Stimulated activated CD4-positive, alpha-beta T cell treated with anti-CD3 and anti-CD28 coated beads, TNF-alpha, amount 100 ng/mL, for 24 hours (primary cell): ENCODE results near the gene SLC23A2.

ENCODE experiments used
- DNase-seq, 3 experiments: peaks; one replicate each; pipeline ENCODE4 v3.0.0-alpha.2; 2020; ENCODE audit warnings: low read depth in 3 of 3

The SLC23A2 gene

DNA sequence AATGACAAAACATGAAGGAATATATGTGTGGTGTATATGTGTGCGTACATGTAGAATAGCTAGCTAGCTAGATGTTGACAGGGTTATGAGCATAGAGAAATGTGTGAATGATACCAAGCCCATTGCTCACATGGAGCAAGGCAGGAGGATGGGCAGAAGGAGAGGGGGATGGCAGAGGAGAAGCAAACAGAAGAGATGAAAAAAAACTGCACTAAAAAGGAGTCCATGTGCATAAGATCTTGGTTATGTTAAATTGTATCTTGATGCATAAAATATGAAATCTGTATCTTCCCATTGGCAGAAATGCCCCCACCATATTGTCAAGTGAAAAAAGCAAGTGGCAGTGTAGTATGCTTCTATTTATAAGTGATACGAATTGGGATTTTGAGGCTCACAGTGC is 154.5 kb downstream of the SLC23A2 start:
- DNase-seq: no peak

DNA sequence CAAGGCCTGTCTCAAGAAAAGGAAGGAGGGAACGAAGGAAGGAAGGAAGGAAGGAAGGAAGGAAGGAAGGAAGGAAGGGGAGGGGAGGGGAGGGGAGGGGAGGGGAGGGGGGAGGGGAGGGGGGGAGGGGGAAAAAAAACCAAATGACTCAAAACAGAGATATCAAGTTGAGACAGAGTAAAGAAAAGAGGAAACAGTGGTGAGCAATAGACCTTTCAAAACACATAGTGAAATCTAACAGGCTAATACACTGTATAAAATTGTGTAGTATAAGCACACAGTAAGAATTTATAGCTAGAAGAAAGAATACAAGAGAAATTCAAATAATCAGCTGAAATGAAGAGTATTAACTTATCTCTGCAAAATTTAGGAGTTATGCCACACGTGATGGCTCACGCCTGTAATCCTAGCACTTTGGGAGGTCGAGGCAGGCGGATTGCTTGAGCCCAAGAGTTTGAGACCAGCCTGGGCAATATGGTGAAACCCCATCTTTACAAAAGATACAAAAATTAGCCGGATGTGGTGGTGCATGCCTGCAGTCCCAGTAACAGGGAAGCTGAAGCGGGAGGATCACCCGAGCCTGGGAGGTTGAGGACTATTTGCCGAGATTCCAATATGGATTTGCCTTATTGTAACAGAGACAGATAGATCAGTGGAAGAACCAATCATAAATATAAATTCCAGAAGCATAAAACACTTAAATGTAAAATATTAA is 156.4 kb downstream of the SLC23A2 start:
- no peak for DNase-seq

DNA sequence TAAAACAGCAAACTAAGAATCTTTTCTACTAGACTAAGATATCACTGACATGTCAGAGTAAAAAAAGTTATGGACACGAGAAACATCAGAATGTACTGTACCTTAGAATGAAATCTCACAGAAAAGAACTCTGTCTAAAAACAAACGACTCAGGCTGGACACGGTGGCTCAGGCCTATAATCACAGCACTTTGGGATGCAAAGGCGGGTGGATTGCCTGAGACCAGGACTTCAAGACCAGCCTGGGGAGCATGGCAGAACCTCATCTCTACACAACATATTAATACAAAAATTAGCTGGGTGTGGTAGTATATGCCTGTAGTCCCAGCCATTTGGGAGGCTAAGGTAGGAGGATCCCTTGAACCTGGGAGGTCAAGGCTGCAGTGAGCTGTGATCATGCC is 157.0 kb downstream of the SLC23A2 start:
- no peak for DNase-seq

DNA sequence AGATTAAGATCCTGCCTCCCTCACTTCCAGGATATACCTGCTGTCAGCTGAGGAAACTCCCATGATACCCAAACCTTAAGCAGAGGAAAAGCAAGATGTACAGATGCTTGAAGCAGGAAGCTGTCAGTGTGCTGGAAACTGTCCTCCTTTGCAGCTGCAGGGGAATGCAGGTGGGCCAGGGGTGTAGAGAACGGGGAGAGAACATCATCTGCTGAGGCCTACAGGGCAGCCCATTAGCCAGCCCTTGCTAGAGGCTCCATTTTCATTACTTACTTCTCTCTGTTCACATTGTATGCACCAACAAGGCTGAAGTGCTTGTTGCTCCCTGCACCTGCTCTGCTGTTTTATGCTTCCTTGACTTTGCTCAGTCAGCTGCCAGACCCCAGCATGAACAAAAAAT is 160.5 kb downstream of the SLC23A2 start:
- DNase-seq: no peak

DNA sequence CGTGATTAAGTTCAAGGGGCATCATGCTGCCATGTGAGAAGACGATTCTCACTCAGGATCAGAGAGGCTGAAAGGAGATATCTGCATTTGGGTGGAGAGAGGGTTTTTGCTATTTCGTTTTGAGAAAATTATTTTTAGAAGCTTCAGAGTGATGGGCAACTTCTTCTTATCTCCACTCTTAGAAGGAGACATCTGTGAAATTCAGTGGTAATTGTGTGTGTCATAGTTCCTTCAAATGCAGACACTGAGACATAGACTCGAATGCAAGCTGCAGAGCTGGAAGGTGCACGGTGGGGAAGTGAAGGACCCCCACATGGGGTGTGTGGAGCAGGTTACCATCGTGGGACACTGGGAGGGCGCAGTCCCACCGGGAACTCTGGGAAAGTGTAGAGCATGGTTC is 162.8 kb downstream of the SLC23A2 start:
- no peak for DNase-seq

DNA sequence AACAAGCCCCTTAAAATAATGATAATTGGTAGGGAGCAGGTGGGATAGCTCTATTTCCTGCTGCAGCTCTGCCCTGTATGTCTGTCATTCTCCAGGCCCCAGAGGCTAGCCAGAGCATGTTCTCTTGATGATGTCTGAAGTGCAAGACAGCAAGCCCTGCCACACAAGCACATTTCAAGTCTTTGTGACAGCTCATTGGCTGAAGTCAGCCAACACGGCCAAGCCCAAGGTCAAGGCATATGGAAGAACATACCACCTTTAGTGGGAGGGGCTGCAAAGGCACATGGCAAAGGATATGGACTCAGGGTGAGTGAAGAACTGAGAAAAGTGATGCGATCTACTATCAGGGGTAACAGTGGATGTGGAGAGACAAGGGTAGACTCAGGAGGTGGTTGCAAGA is 163.6 kb downstream of the SLC23A2 start:
- no peak for DNase-seq

DNA sequence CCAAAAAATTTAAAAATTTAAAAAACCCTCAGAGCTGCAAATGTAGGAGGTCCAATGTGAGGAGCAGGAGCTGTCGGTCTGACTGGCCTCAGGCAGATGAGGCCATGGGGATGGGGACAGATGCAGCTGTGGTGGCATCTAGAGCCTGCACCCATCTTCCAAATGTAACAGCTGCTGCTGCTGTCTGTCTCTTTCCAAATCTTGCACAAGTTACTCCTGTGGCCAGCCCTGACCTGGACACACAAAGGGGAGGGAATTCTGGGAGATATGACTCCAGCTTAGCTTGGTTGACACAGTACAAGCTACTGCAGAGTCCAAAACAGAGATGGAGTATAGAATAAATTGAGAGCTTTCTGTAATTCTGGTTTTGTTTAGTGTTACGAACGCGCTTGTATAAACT is 164.4 kb downstream of the SLC23A2 start:
- no peak for DNase-seq

DNA sequence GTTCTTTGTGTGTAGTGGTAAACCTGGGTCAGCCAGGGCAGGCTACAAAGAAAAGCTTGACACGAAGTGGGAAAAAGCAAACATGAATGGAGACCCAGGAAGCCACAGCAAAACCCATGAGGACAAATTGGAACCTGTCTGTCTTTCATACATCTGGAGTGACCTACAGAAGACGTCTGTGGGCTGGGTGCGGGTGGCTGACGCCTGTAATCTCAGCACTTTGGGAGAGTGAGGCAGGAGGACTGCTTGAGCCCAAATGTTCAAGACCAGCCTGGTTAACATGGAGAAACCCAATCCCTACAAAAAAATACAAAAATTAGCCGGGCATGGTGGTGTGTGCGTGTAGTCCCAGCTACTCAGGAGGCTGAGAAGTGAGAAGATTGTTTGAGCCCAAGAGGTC is 164.8 kb downstream of the SLC23A2 start:
- no peak for DNase-seq

DNA sequence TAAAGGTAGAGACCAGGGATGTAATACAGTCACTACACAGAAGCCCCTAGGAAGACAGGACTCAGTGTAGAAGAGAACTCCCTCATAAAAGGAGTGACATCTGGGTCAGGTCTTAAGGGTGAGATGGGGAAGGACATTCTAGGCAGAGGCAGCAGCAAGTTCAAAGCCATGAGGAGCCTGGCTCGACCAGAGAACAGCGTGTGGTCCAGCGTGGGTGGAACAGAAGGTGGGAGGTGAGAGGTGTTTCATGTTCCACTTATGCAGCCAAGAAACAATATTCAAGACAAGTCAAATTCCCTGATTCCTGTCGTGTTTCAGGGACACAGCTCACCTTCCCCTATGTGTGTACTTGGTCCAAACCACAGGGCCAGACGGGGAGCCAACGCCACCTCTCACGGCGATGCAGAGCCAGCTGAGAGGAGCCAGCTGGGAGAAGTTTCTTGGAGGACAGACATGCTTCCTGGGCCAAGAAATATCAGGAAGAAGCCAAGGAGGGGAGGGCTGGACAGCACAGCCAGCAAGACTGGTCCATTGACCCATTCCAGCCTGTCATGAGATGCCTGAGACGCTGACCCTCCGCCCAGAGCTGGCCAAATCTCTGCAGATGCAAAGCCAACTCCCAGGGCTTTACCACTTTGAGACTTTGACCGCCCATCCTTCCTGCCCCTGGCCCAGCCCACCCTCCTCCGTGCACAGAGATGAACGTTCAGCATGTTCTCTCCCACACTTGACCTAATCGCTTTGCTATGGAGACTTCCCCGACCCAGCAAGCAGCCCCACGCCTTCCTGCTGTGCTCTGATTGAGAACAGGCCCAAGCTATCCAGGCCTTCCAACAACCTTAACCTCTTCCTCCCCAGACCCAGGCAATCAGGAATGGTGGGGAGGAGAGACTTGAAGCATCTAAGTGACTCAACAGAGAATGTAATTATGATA is 165.8 kb downstream of the SLC23A2 start:
- no peak for DNase-seq

DNA sequence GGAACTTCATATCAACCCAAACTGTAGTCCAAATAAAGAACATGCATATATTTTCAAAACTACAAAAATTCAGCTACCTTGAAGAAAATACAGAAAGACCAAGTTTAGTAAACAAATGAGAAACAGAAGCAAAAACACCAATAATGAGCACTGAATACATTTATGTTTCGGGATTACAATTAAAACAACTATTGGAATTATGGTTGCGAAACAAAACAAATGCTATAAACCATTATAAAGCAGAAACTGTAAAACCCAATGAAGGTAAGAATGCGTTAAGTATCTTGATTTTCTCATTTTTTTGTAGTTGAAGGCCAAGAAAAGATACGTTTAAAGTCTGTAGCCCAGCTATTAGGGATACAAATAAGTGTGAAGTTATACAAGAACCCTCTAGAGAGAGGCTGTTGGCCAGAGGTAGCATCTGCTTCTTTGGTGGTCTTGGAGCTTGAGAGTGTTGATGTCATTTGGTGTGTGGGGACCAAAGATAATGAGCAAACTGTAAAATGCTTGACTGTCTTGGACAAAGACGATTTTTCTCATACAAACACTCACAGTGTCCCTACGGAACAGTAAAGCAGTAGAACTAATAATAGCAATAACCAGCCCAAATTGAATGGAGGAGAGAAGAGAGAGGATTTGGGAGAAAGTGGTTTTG is 168.1 kb downstream of the SLC23A2 start:
- DNase-seq: no peak

DNA sequence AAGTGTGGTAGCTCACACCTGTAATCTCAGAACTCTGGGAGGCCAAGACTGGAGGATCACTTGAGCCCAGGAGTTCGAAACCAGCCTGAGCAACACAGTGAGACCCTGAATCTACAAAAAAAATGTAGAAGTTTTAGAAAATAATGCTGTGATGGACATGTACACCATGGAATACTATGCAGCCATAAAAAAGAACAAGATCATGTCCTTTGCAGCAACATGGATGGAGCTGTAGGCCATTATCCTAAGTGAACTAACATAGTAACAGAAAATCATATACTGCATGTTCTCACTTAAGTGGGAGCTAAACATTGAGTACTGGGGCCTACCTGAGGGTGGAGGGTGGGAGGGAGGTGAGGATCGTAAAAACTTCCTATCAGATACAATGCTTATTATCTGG is 168.8 kb downstream of the SLC23A2 start:
- DNase-seq: no peak

DNA sequence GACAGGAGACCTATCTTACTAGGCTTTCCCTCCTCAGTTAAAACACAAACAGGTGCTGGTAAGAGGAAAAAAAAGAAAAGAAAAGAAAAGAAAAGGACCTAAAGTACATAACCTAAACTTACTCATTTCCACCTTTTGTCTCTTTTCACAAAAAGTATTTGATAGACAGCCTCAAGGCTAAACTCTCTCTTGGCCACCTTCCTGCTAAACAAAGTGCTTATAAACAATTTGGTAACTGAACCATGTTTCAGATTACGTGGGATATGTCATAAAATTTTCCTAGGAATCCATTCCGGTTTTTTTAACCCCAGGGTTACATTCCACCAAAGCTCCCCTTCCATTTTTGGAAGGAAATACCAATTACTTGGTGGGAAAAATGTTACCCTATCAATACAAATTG is 170.6 kb downstream of the SLC23A2 start:
- DNase-seq: no peak

DNA sequence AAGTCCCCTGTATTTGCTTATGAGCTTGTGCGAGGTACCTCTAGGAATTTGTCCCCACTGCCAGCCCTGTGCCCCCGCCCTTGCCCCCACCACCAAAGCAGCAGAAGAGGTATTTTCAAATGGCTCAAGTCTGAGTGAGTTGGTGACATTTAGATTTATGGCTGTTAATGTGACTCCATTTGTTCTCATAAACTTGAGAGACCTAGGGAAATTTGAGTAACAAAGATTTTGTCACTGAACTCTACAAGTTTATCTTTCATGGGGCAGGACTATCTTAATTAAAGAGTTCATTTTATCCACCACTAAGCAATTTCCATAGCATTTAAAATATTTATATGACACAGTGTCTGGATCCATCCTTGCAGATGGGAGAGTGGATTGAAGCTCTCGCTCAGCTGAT is 171.1 kb downstream of the SLC23A2 start:
- no peak for DNase-seq

DNA sequence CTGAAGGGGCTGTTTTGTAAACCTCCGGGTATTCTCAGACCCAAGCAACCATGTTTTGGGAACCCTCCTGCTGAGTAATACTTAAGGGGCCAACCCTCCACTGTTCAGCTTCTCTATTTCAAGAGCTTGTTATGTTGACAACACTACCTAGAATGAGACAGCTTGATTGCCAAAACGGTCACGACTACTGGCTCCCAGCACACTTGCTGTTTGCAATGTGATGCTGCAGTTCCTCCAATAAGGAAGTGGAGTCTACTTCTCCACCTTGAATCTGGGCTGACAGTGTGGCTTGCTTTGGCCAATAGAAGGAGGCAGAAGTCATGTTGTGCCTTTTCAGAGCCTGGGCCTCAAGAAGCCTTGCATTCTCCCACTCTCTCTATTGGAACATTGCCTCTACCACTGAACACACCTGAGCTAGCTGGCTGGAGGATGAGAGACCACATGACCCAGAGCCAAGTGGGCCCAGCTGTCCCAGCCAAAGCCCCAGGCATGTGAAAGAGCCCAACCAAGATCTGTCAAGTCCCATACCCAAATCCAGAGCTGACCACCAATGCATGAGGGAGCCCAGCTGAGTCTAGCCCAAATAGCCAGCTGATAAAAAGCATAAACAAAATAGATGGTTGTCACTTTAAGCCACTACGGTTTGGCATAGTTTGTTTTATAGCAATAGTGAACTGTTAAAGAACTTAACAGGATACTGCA is 171.6 kb downstream of the SLC23A2 start:
- DNase-seq: no peak

DNA sequence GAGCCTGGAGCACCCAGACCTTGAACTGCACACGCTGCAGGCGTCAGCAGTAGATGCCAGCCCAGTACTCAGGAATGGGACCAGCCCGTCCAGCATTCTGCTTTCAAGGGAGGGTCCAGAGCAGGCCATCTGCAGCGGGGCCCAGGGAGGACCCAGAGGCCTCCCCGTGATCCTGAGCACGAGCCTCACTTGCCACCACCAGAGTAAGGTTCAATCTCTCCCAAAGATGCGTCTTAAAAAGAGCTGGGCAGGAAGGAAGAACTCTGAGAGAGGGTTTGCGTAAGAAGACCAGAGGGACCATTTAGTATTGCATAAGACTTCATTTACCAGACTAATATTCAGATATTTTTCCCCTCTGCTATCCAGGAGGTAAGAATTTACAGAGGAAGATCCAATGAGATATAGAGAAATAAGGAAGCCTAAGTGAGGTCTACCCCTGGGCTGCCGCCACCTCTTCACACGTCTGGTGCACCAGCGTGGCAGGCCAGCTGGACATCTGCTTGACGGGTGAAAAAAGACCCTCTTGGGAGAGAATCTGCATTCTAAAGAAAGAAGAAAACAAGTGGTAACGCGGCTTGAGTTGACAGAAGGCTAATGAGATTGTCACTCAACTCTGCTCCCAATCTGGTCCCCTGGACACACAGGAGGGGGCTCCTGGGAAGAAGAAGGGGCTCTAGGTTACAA is 172.3 kb downstream of the SLC23A2 start:
- no peak for DNase-seq

DNA sequence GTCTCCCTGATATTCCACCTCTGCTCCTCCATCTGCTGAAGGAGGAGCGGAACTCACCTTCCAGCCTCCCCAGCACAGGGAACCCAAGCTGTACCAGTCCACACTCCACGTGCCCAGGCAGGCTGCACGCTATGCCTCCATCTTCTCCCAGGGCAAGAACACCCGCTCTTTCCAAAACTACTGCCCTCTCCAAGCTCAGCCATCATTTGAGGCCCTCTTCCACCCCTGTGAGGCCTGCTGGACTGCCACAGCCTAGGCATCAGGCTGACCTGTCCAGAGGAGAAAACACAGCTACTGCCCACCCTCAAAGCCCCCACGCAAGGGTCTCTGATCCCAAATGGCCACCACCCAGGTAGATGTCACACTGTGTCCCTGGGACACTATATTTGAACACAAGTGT is 179.7 kb downstream of the SLC23A2 start:
- no peak for DNase-seq

DNA sequence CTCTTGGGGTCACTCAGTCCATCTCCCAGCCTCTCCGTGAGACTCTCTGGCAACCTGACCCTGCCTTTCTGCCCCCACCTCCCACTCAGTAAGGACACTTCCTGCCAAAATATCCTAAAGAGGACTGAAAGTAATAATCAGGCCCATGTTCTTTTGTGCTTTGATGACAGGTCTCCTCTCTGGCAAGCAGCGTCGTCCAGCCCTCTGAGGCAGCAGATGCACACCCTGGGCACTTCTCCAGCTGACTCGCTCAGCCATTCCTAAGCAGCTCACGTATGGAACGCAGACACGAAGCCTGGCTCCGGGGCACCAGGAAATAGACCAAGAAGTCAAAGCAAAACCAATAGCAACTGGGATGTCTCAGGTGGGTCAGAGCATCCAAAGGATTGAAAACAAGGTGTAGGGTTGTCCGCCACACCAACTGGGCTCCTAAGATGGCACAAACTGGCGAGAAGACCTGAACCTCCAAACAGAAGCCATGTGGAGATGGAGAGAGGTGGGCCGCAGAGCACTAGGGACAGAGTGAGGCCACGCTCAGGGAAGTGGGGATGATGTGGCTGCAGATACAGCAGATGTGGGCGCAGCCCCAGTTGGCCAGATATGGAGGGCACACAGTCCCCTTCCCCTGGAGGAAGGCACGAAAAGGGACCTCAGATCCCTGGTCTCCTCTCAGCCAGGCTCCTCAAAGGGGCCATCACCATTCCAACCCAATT is 180.3 kb downstream of the SLC23A2 start:
- no peak for DNase-seq

DNA sequence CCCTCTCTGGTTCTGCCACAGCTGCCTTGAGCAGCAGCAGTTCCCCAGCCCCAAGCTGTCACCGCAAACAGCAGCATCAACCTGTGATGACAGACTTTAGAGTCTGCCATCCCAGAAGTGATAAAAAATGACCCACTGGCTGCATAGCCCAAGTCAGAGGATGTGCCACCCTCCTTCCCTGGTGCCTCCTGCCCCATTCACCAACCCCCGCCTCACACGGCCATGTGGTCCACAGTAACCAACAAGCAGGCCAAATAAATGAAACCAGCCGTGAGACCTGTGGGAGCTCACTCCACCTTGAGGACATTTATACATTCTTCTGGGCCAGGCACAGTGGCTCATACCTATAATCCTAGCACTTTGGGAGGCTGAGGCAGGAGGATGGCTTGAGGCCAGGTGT is 181.4 kb downstream of the SLC23A2 start:
- no peak for DNase-seq

DNA sequence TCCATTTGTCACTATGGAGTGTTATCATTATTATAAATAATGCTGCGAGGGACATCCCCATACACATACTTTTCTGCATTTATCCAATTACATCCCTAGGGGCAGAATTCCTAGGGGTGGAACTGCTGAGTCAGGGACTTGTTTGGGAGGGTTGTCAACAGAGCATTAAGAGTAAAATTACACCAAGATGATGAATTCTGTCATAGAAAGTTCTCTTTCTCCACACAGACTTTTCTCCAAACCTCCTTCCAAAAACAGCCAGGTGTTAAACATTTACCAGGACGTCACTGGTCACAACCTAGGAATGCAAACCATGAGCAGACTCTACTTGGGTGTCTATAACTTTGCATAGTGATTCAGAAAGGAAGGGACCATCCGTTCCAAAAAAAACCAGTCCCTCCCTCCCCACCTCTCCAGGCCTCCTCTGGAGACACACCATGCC is 184.1 kb downstream of the SLC23A2 start:
- no peak for DNase-seq

DNA sequence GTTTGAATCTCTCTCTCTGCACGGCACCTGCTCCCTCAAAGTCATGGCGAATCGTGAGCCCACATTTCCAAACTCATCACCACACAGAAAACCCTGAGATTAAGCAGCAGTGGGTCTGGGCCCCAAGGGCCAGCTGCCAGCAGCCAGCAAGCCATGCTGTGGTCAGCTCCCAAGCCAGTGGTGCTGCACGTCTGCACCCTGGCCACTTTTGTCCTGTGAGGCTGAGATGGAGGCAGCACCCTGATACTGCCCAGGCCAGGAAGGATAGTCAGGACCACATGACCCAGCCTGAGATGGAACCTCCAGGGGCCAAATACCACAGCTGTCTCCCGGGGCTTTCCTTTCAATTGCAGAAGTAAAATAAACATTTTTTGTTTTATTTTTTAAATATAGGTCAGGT is 185.7 kb downstream of the SLC23A2 start:
- DNase-seq: no peak
